ENCODE data around the gene MSI1. TPM values are rescaled to one million over a fixed set of nuclear protein-coding genes. Genes with fewer than 3 reads are reported as not detected.

The MSI1 gene
- total RNA-seq, 4 donors from 2014 or later: 0.33 to 1.6 TPM; not detected in 2

GRCh38 chr12:120412421-120412820 is 43.5 kb upstream of the MSI1 start:
- no peaks in the 10 kb centered on the region for H3K9me3 ChIP-seq
- no peak overlapping the region for H3K27ac ChIP-seq
- 88 to 90% methylated on average over 7 of the region's 7 CpGs for WGBS, 2 donors
- DNase-seq: no peak
- intact Hi-C loops (cut with DNase I): no loop called here
- no peaks in the 10 kb centered on the region for H3K4me1 ChIP-seq
- TF ChIP-seq POLR2A (IDR thresholded peaks at IDR 0.05): no peak
- no peak for TF ChIP-seq CTCF (IDR thresholded peaks at IDR 0.05)
- H3K27me3 ChIP-seq: no peaks in the 10 kb centered on the region
- no peaks in the 10 kb centered on the region for H3K36me3 ChIP-seq
- no peak overlapping the region for H3K4me3 ChIP-seq (replicated peaks in 1 of 3)

- intact Hi-C loops (cut with DNase I): no loop called here
- no peaks in the 10 kb centered on the region for H3K27me3 ChIP-seq
- 92 to 93% methylated on average over 10 of the region's 11 CpGs for WGBS, 2 donors
- TF ChIP-seq CTCF (IDR thresholded peaks at IDR 0.05) (no peak), POLR2A (IDR thresholded peaks at IDR 0.05) (no peak)
- H3K4me1 ChIP-seq: no peaks in the 10 kb centered on the region
- DNase-seq: no peak
- no peak overlapping the region for H3K27ac ChIP-seq
- no peaks in the 10 kb centered on the region for H3K9me3 ChIP-seq
- no peaks in the 10 kb centered on the region for H3K36me3 ChIP-seq
- no peak overlapping the region for H3K4me3 ChIP-seq (replicated peaks in 1 of 3)
Measured at GRCh38 chr12:120408771-120409170, 39.8 kb upstream of the MSI1 start.

DNA sequence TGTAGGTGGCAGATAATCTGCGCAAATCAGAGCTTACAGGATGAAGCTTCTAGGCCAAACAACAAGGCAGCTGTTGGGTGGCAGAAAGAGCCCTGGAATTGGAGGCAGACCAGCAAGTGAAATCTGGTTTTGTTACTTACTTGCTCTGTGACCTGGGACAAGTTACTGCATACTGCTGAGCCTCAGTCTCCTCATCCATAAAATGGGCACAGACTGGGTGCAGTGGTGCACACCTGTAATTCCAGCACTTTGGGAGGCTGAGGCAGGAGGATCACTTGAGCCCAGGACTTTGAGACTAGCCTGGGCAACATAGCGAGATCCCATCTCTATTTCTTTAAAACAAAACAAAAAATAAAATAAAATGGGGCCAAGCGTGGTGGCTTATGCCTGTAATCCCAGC is 37.6 kb upstream of the MSI1 start:
- DNase-seq: no peak
- H3K27ac ChIP-seq: no peak overlapping the region
- H3K4me3 ChIP-seq (replicated peaks in 1 of 3): no peak overlapping the region
- no peaks in the 10 kb centered on the region for H3K36me3 ChIP-seq
- no peaks in the 10 kb centered on the region for H3K9me3 ChIP-seq
- H3K27me3 ChIP-seq: no peaks in the 10 kb centered on the region
- 94 to 95% methylated on average over 3 of the region's 3 CpGs for WGBS, 2 donors
- intact Hi-C loops (cut with DNase I): no loop called here
- no peaks in the 10 kb centered on the region for H3K4me1 ChIP-seq
- TF ChIP-seq CTCF (IDR thresholded peaks at IDR 0.05) (no peak), POLR2A (IDR thresholded peaks at IDR 0.05) (no peak)

GRCh38 chr12:120406069-120406468 is 37.1 kb upstream of the MSI1 start:
- intact Hi-C loops (cut with DNase I): no loop called here
- H3K9me3 ChIP-seq: no peaks in the 10 kb centered on the region
- TF ChIP-seq POLR2A (IDR thresholded peaks at IDR 0.05): no peak
- no peak for TF ChIP-seq CTCF (IDR thresholded peaks at IDR 0.05)
- DNase-seq: no peak
- no peak overlapping the region for H3K27ac ChIP-seq
- no peaks in the 10 kb centered on the region for H3K27me3 ChIP-seq
- 80 to 88% methylated on average over 3 of the region's 3 CpGs for WGBS, 2 donors
- H3K4me1 ChIP-seq: no peaks in the 10 kb centered on the region
- no peaks in the 10 kb centered on the region for H3K36me3 ChIP-seq
- H3K4me3 ChIP-seq (replicated peaks in 1 of 3): no peak overlapping the region

DNA sequence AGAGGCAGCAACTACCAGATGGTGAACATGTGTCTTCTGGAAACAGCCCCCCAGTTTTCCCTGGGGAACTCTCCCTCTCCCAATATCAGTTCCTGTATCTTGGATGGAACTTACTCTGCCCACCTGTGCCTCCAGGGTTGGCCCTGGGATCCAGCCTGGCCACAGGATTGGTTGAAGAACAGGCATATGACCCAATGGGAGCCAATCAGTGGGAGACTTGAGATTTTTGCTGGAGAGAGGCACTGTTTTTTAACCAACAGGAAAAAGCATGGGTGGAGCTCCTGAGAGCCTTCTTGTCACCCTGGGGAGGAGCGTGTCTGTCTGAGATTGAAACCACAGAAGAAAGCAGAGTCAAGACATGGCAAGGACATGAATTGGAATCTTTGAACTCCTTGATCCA is 35.3 kb upstream of the MSI1 start:
- 71 to 79% methylated on average over 1 of the region's 1 CpG for WGBS, 2 donors

More for the DNA sequence above, 35.3 kb upstream of the MSI1 start:
- Histone ChIP-seq H3K4me1 (no peaks in the 10 kb centered on the region), H3K36me3 (no peaks in the 10 kb centered on the region), H3K4me3 (replicated peaks in 1 of 3) (no peak overlapping the region), H3K27me3 (no peaks in the 10 kb centered on the region), H3K27ac (no peak overlapping the region), H3K9me3 (no peaks in the 10 kb centered on the region)
- no peak for TF ChIP-seq CTCF (IDR thresholded peaks at IDR 0.05)
- TF ChIP-seq POLR2A (IDR thresholded peaks at IDR 0.05): no peak
- DNase-seq: no peak
- intact Hi-C loops (cut with DNase I): no loop called here

Data from thyroid gland (tissue), 4 donors.